Activated CD4-positive, alpha-beta memory T cell treated with anti-CD3 and anti-CD28 coated beads for 36 hours (primary cell): ENCODE measurements around the gene WDR74. TPM values are rescaled to one million over a fixed set of nuclear protein-coding genes. Genes with fewer than 3 reads are reported as not detected.

ENCODE experiments used
- CTCF ChIA-PET: fragments of 350-600 bp; sonication (Branson Sonifier 250); formaldehyde crosslinking; loops from one replicate; lab custom pipeline; 2021; ENCODE audit warnings: antibody characterized with exemption, inconsistent platforms; lab: Charles Lee
- POLR2A ChIA-PET: fragments of 350-600 bp; sonication (Branson Sonifier 250); formaldehyde crosslinking; loops from one replicate; lab custom pipeline; 2021; ENCODE audit warnings: antibody characterized with exemption; lab: Charles Lee
- DNase-seq: peaks from one replicate; pipeline ENCODE4 v3.0.0-alpha.2; 2020
- H3K27ac Mint-ChIP-seq: one replicate; pipeline ENCODE4 v1.8.0; 2021; ENCODE audit warnings: mixed read lengths
- H3K27me3 Mint-ChIP-seq: one replicate; pipeline ENCODE4 v1.8.0; 2021; ENCODE audit warnings: mixed read lengths
- H3K36me3 Mint-ChIP-seq: one replicate; pipeline ENCODE4 v1.8.0; 2021; ENCODE audit warnings: mixed read lengths
- H3K4me1 Mint-ChIP-seq: one replicate; pipeline ENCODE4 v1.8.0; 2021; ENCODE audit warnings: low read depth, mixed read lengths
- H3K4me3 Mint-ChIP-seq: one replicate; pipeline ENCODE4 v1.8.0; 2021; ENCODE audit warnings: mild to moderate bottlenecking, mixed read lengths
- H3K9me3 Mint-ChIP-seq: one replicate; pipeline ENCODE4 v1.8.0; 2021; ENCODE audit warnings: mixed read lengths
- intact Hi-C: fragments of 100-400 bp; cut with micrococcal nuclease; formaldehyde crosslinking; loops from one replicate; pipeline ENCODE4 v1.15.1; 2023
- total RNA-seq, 2 experiments: library from RNA; stranded (reverse); gene quantifications; one replicate each; pipeline ENCODE4 v1.2.3, GENCODE V29; 2021

Gene WDR74
- total RNA-seq, 2 experiments from 2014 or later: 72.6 to 73.0 TPM

DNA sequence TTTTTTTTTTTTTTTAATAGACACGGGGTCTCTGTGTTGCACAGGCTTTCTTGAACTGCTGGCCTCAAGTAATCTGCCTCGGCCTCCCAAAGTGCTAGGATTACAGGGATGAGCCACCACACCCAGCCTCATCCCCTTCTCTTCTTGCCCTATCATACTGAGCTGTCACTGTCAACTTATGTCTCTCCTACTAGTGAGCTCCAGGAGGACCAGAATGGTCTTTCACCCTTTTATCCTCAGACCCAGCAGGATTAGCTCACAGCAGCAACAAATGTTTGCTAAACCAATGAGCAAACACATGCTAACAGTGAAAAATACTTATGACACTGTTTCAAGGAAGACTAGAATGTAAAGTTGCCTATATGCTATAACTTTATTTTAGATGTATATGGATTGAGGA is 27.7 kb downstream of the WDR74 start:
- DNase-seq: no peak
- intact Hi-C loops: no loop called here
- CTCF ChIA-PET: interaction anchor here (1.9 kb wide), 1 partner anchor 25 kb away, joined by 8 read pairs; the partner anchor contains the start of gene TMEM179B
- Mint-ChIP-seq H3K27me3 (no peaks in the 10 kb centered on the region), H3K4me3 (no peak overlapping the region), H3K4me1 (peaks cover under 1% of the 10 kb centered on the region), H3K9me3 (no peaks in the 10 kb centered on the region), H3K36me3 (no peaks in the 10 kb centered on the region), H3K27ac (no peak overlapping the region)
- POLR2A ChIA-PET: no interaction called here

DNA sequence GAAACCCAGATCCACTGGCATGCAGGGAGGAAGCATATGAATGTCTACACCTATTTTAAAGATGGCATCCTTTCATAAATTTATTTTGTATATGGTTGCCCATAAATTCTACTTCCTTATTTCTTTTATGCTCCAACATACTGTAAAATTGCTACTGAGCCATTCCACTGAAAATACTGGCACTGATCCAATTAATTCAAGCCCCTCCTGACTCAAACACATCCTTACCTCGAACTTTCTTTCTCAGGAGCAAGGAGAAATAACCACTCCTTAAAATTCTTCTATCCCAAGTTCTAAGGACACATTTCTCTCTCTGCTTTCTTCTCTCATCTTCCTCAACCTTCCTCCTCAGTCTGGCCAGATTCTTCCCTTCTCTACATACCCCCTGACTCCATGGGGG is 28.6 kb downstream of the WDR74 start:
- Mint-ChIP-seq H3K27me3 (no peaks in the 10 kb centered on the region), H3K9me3 (no peaks in the 10 kb centered on the region), H3K27ac (no peak overlapping the region), H3K4me1 (peaks cover 8% of the 10 kb centered on the region), H3K4me3 (no peak overlapping the region), H3K36me3 (no peaks in the 10 kb centered on the region)
- DNase-seq: no peak
- ChIA-PET POLR2A (no interaction called here), CTCF (interaction anchor here (1.9 kb wide), 1 partner anchor 24 kb away, joined by 8 read pairs; the partner anchor contains the start of gene TMEM179B)
- intact Hi-C loops: no loop called here

DNA sequence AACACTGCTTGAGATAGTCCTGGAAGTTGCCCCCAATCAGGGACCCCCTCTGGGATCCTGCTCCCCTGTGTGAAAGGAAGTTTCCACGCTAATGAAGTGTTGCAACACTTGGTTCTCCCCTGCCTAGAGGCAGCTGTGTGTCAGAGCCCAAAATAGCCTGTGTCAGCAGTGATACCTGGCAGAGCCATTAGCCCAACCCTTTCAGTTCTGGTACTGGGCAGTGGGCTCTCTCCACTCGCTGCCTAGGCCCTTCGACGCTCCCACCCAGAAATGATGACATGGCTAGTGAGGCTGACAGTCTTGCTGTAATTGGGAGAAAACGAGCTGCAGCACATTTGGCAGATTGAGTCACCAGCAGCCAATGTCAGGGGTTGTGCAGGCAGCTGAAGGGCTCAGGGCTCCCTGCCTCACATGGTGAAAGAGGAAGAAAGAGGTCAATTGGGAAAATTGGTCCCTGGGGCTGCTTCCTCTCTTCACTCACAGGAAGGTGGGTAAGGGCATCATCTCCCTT is 32.7 kb downstream of the WDR74 start:
- Mint-ChIP-seq H3K4me1 (peaks cover 32% of the 10 kb centered on the region), H3K4me3 (peak overlapping the region; percentile 99), H3K36me3 (peaks cover 28% of the 10 kb centered on the region), H3K9me3 (no peaks in the 10 kb centered on the region), H3K27me3 (no peaks in the 10 kb centered on the region), H3K27ac (peak overlapping the region; percentile 99)
- CTCF ChIA-PET: interaction anchor here (0.6 to 2.5 kb wide), 6 partner anchors 19 to 99 kb away, joined by 3 to 16 read pairs (median 8); partner anchors contain the start of gene TMEM179B
- POLR2A ChIA-PET: interaction anchor here (0.8 to 3.6 kb wide), 15 partner anchors 10 to 215 kb away, joined by 3 to 39 read pairs (median 7); partner anchors contain the start of genes STX5, TAF6L, TEX54 and TMEM179B
- no peak for DNase-seq
- intact Hi-C loops: no loop called here

DNA sequence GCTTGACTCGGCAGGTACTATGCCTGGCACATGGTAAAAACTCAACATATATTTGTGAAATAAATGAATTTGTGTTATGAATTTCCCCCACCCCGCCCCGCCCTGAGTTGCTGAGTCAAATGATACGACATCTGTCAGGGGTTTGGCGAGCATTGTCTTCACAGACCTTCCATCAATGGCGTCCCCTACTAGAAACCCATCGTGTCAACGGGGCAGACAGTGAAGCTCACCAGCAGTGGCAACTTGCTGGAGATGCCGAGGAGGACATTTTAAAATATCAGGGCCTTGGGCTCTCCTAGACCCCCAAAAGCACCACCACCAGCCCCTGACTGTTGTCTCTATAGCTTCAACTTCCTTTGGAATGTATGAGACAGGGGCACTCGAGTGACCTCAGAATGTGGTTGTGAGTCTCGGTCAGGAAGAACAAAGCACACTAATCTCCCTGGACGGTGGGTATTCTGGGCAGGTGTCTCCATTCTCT is 33.4 kb downstream of the WDR74 start:
- DNase-seq: peak; percentile 55
- POLR2A ChIA-PET: interaction anchor here (0.7 to 3.6 kb wide), 21 partner anchors 9 to 249 kb away, joined by 3 to 39 read pairs (median 5); partner anchors contain the start of genes HNRNPUL2, SLC3A2, STX5 and TAF6L
- no peaks in the 10 kb centered on the region for H3K9me3 Mint-ChIP-seq
- peak overlapping the region; percentile 99 for H3K4me3 Mint-ChIP-seq
- peak overlapping the region; percentile 99 for H3K27ac Mint-ChIP-seq
- intact Hi-C loops: loop anchor here (1.0 to 2.0 kb wide), 8 partner anchors 19 to 97 kb away; partner anchors contain the start of genes HNRNPUL2, TMEM179B and ZBTB3
- H3K36me3 Mint-ChIP-seq: peaks cover 35% of the 10 kb centered on the region
- H3K27me3 Mint-ChIP-seq: no peaks in the 10 kb centered on the region
- H3K4me1 Mint-ChIP-seq: peaks cover 34% of the 10 kb centered on the region
- CTCF ChIA-PET: interaction anchor here (0.6 to 2.5 kb wide), 8 partner anchors 18 to 194 kb away, joined by 3 to 16 read pairs (median 6); partner anchors contain the start of gene TMEM179B

DNA sequence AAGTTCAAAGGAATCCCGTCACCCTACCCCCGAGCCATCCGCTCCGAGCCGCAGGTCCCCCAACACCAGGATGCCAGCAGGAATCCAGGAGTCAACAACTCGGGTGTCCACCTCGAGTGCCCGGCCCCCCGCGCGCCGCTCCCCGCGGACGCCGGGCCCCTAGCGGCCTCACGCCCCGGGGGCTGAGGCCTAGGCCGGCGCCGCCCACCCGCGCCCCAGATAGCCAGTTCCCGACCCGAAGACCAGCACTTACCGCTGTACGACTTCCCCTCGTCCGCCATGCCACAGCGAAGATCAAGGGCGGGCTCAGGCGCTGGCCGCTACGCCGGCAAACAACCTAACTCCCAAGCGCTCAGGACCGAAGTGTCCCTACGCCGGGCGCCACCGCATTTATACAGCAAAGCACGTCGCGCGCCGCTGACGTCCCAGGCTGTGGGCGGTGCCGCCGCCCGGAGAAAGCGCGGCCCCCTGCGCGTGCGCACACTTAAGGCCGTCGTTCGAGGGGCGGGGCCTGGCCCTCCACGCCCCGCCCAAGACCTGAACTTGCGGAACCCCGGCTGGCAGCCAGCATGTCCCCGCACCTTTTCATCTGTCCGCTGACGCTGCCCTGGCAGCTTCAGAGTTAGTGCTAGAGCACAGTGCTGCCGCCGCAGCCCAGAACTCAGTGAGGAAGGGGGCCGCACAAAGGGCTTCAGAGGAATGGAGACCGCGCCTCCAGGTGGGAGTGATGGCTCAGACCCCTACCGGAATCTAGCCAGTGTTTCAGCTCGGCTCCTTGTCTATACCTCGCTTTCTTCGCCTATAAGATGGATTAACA is 34.1 kb downstream of the WDR74 start, which contains the start of gene NXF1:
Gene NXF1, minus strand, starts transcription at position 365 of the 817 bp plus-strand sequence. Its CDS starts 84 bp downstream, at position 281.
- peaks cover 39% of the 10 kb centered on the region for H3K36me3 Mint-ChIP-seq
- peaks cover 34% of the 10 kb centered on the region for H3K4me1 Mint-ChIP-seq
- ChIA-PET POLR2A (interaction anchor here (0.7 to 3.6 kb wide), 20 partner anchors 8 to 248 kb away, joined by 3 to 39 read pairs (median 5); partner anchors contain the start of genes HNRNPUL2, SLC3A2, STX5 and TAF6L), CTCF (interaction anchor here (0.9 to 2.5 kb wide), 8 partner anchors 10 to 193 kb away, joined by 3 to 16 read pairs (median 6); partner anchors contain the start of gene TMEM179B)
- no peaks in the 10 kb centered on the region for H3K9me3 Mint-ChIP-seq
- peak within 1 kb of the TSS; percentile 99 for H3K4me3 Mint-ChIP-seq
- peak; percentile 96 for DNase-seq
- peak within 1 kb of the TSS; percentile 99 for H3K27ac Mint-ChIP-seq
- H3K27me3 Mint-ChIP-seq: no peaks in the 10 kb centered on the region
- intact Hi-C loops: loop anchor here (1.0 to 2.0 kb wide), 8 partner anchors 18 to 96 kb away; partner anchors contain the start of genes HNRNPUL2, TMEM179B and ZBTB3

DNA sequence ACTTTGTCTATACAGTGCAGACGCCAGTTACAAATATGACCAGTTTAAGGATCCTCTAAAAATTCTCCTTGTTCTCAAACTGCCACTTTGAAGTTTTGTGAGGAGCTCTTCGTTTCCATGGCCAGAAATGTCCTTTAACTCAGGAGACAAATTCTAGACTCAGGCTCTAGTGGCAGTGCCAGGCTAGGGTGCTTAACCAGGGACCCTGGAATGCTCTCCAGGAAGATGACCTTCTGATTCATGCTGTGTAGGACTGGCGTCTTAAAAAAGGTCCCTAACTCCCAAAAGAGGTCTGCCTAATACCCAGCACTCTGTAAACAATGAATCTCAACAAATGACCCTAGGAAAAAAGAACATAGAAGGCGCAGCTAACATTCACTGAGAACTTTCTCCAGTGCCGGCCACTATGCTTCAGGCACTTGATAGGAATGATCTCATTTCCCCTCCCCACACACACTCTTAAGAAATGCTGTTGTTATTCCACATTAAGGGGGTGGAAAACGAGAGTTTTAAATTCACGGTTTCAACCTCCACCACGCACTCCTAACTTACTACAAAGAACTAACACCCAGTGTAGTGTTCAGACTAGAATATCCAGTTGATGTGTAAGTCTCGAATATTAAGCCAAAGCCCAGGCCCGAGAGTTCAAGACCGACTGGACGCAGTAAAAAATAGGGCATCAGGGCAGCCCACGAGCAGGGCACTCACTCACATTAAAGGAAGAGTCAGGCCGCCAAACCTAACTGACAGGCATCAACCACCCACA is 34.9 kb downstream of the WDR74 start:
- ChIA-PET POLR2A (interaction anchor here (0.8 to 3.6 kb wide), 12 partner anchors 7 to 139 kb away, joined by 3 to 39 read pairs (median 6); partner anchors contain the start of genes C11orf98, CSKMT, SLC3A2 and STX5), CTCF (interaction anchor here (1.0 to 2.5 kb wide), 6 partner anchors 9 to 70 kb away, joined by 3 to 16 read pairs (median 4); no protein-coding TSS in a partner anchor)
- Mint-ChIP-seq H3K27ac (peak overlapping the region; percentile 99), H3K4me3 (peak overlapping the region; percentile 99), H3K27me3 (no peaks in the 10 kb centered on the region), H3K36me3 (peaks cover 47% of the 10 kb centered on the region), H3K9me3 (no peaks in the 10 kb centered on the region), H3K4me1 (peaks cover 34% of the 10 kb centered on the region)
- intact Hi-C loops: loop anchor here (1.0 to 2.0 kb wide), 9 partner anchors 12 to 95 kb away; partner anchors contain the start of genes HNRNPUL2, TMEM179B, TMEM223 and ZBTB3
- DNase-seq: peak; percentile 48

DNA sequence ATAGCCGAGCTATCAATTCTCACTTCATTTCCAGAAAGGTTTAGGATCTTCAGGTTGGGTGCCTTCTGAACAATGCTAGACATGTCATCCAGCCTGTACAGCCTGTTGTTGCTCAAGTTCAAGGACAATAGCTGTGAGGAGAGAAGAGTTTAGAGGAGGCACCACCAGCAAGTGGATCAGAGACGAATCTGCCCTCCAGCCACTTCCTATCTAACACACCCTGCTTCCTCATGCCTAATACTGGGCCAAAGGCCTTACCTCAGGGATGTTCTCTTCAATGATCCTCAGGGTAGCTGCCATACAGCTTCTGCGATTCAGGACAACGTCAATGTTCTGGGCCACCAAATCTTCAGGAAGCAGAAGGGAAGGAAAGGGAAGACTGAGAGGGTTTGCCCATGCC is 38.3 kb downstream of the WDR74 start:
- ChIA-PET POLR2A (interaction anchor here (0.8 to 1.6 kb wide), 6 partner anchors 11 to 54 kb away, joined by 3 to 5 read pairs (median 4); no protein-coding TSS in a partner anchor), CTCF (interaction anchor here (1.0 to 3.2 kb wide), 2 partner anchors 10 to 15 kb away, joined by 3 to 14 read pairs; partner anchors contain the start of gene TMEM179B)
- intact Hi-C loops: no loop called here
- H3K27me3 Mint-ChIP-seq: no peaks in the 10 kb centered on the region
- H3K27ac Mint-ChIP-seq: no peak overlapping the region
- peaks cover 63% of the 10 kb centered on the region for H3K36me3 Mint-ChIP-seq
- DNase-seq: no peak
- no peaks in the 10 kb centered on the region for H3K9me3 Mint-ChIP-seq
- H3K4me1 Mint-ChIP-seq: peaks cover 27% of the 10 kb centered on the region
- H3K4me3 Mint-ChIP-seq: no peak overlapping the region

DNA sequence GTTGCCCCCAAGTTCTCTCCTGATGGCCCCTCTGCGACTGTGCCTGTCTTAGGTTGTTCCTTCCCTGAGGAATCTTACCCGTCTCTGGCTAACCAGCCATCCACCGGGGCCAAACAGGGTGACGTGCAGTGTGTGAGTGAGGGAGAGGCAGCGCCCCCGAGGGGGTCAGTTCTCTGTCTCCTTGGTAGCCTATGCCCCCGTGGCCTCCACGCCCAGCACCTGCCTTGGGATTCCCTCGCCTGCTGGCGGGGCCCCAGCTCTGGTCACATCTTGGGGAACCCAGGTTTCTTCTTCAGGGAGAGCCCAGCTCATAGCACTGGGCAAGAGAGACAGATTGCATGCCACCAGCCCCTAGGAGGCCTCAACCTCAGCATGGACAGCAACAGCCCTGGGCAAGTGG is 39.9 kb downstream of the WDR74 start:
- intact Hi-C loops: no loop called here
- no peak overlapping the region for H3K27ac Mint-ChIP-seq
- H3K4me1 Mint-ChIP-seq: peaks cover 26% of the 10 kb centered on the region
- ChIA-PET POLR2A (no interaction called here), CTCF (interaction anchor here (3.2 kb wide), 1 partner anchor 13 kb away, joined by 14 read pairs; the partner anchor contains the start of gene TMEM179B)
- no peak overlapping the region for H3K4me3 Mint-ChIP-seq
- no peaks in the 10 kb centered on the region for H3K27me3 Mint-ChIP-seq
- DNase-seq: no peak
- H3K36me3 Mint-ChIP-seq: peaks cover 73% of the 10 kb centered on the region
- H3K9me3 Mint-ChIP-seq: no peaks in the 10 kb centered on the region

DNA sequence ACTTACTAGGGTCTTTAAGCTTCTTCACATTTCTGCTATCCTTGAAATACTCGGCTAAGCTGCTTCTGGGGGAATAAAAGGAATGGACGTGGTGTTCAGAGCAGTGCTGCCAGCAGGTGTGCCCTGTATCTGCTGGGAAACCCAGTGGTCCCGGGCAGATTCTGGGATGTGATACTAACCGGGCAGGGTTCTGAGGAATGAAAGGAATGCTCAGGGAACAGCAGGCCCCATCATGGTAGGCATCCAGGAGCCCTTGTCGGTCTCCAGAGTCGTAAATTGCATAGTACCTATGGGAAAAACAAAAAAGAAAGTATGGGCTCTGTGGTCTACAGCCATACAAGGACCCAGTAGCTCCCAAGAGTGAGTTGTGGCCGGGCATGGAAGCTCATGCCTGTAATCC is 43.1 kb downstream of the WDR74 start:
- peak overlapping the region; percentile 8 for H3K27ac Mint-ChIP-seq
- CTCF ChIA-PET: interaction anchor here (4.0 kb wide), 1 partner anchor 9 kb away, joined by 37 read pairs; the partner anchor contains the start of gene TMEM179B

DNA sequence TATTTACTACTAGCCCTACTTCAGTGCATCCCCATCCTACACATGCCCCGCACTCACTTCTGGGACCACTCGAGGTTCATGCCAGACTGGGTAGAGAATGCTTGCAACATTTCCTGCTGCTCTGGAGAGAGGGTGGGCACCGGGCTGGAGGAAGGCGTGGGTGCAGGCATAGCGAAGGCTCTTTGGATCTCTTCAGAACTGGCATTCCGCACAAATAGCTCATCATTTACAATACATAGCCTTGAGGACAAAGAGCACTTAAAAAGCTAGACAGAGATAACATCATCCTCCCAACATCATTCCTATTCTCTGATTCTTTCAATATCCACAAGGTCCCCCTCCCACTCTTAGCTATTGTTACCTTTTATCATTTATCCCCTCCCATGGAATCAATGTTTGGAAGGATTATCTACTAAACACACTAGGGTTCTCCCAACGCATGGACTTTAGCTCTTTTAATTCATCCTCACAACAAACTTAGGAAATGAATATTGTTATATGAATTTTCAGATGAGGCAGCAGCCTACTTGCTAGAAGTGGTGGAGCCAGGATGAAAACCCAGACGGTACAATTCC is 45.1 kb downstream of the WDR74 start:
- intact Hi-C loops: no loop called here
- peak overlapping the region; percentile 2 for H3K27ac Mint-ChIP-seq
- CTCF ChIA-PET: interaction anchor here (1.0 to 4.0 kb wide), 3 partner anchors 7 to 51 kb away, joined by 3 to 37 read pairs (median 4); partner anchors contain the start of genes NXF1 and TMEM179B
- no peak overlapping the region for H3K4me3 Mint-ChIP-seq
- POLR2A ChIA-PET: interaction anchor here (0.7 to 2.3 kb wide), 4 partner anchors 12 to 72 kb away, joined by 3 to 11 read pairs (median 4); partner anchors contain the start of gene NXF1
- peaks cover 56% of the 10 kb centered on the region for H3K36me3 Mint-ChIP-seq
- no peaks in the 10 kb centered on the region for H3K9me3 Mint-ChIP-seq
- no peak for DNase-seq
- H3K4me1 Mint-ChIP-seq: peaks cover 26% of the 10 kb centered on the region
- H3K27me3 Mint-ChIP-seq: no peaks in the 10 kb centered on the region

More for the DNA sequence above, 43.1 kb downstream of the WDR74 start:
- intact Hi-C loops: no loop called here
- DNase-seq: no peak
- H3K36me3 Mint-ChIP-seq: peaks cover 61% of the 10 kb centered on the region
- peaks cover 9% of the 10 kb centered on the region for H3K4me1 Mint-ChIP-seq
- POLR2A ChIA-PET: interaction anchor here (0.8 to 1.3 kb wide), 2 partner anchors 10 to 20 kb away, joined by 3 read pairs; no protein-coding TSS in a partner anchor
- no peaks in the 10 kb centered on the region for H3K9me3 Mint-ChIP-seq
- H3K4me3 Mint-ChIP-seq: no peak overlapping the region
- no peaks in the 10 kb centered on the region for H3K27me3 Mint-ChIP-seq
